GM21515 (cell line): ENCODE data around the gene TP53.
"Not testable (repeated sequence)": the region's sequence is repeated elsewhere in the genome, so short reads cannot be mapped to it uniquely, and the experiment has no call there.

Source experiments
- ATAC-seq: cut with Tn5 transposase; IDR thresholded peaks from one replicate; pipeline ENCODE4 v1.9.1; 2021; ENCODE audit not compliant: unreplicated experiment

TP53 gene

GRCh38 chr17:7632492-7632894, 54.8 kb downstream of the TP53 start:
- no peak for ATAC-seq

GRCh38 chr17:7631398-7632380, 55.6 kb downstream of the TP53 start:
- no peak for ATAC-seq

DNA sequence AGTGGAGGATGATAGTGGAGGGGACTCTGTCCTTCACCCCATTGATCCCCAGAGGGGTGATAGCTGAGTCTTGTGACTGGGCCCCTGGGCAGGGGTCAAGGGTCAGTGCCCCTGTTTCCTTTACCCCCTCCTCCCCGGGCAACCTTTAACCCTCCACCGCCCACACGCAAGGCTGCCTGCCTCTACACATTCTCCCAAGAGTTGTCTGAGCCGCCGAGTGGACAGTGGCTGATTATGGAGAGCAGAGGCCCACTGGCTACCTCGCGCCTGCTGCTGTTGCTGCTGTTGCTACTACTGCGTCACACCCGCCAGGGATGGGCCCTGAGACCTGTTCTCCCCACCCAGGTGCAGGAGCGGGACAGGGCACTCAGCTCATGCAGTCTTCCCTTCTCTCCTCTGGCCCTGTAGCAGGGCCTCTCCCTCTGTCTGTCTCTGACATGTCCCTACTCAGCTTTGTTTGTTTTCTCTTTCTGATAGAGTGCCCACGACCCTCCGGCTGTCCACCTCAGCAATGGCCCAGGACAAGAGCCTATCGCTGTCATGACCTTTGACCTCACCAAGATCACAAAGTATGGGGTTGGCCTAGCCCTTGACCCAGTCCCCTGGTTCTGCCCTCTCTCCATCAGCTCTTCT, 57.2 kb downstream of the TP53 start, which contains the start of gene SHBG:
Gene SHBG (plus strand): TSS at position 197 of the 633 bp plus-strand sequence. CDS start 38 bp downstream, at position 235.
- ATAC-seq = no peak

- peak; percentile 83 for ATAC-seq
Observed at GRCh38 chr17:7627250-7628121, 59.8 kb downstream of the TP53 start, which contains the start of gene SAT2. Gene SAT2 (minus strand): TSS chr17:7627821. CDS start chr17:7627635, 186 bp downstream.

- ATAC-seq = no peak
Observed at GRCh38 chr17:7626956-7627249, 60.4 kb downstream of the TP53 start.

- no peak for ATAC-seq
Observed at GRCh38 chr17:7626307-7626706, 61.0 kb downstream of the TP53 start.

- ATAC-seq = not testable (repeated sequence)
Observed at GRCh38 chr17:7625749-7626148, 61.5 kb downstream of the TP53 start.

DNA sequence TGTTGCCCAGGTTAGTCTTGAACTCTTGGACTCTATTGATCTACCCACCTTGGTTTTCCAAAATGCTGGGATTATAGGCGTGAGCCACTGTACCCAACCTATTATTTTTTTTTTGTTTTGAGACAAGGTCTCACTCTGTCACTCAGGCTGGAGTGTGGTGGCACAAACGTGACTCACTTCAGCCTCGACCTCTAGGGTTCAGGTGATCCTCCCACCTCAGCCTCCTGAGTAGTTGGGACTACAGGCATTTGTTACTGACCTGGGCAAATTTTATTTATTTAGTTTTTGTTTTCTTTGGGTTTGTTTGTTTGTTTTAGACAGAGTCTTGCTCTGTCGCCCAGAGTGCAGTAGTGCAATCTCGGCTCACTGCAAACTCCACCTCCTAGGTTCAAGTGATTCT, 63.6 kb downstream of the TP53 start:
- ATAC-seq = no peak

- ATAC-seq = no peak
Observed at GRCh38 chr17:7620835-7621234, 66.5 kb downstream of the TP53 start.

- no peak for ATAC-seq
Observed at GRCh38 chr17:7618608-7619007, 68.7 kb downstream of the TP53 start.
